Left hindlimb (tissue), 1 donor: ENCODE measurements around the gene CBX4.
A peak's percentile ranks its signal among the peaks of the same experiment; 100 is the strongest.

ENCODE experiments used
- DNase-seq: peaks from one replicate; pipeline ENCODE4 v3.0.0-alpha.2; 2018

Gene CBX4

GRCh38 chr17:79799174-79799537 lies 40.1 kb downstream of the CBX4 start:
- no peak for DNase-seq

- peak; percentile 79 for DNase-seq
These were observed 40.7 kb downstream of the CBX4 start for GRCh38 chr17:79798299-79799173.

GRCh38 chr17:79797492-79798298 lies 41.5 kb downstream of the CBX4 start:
- DNase-seq = no peak

GRCh38 chr17:79796763-79797491 lies 42.3 kb downstream of the CBX4 start, which contains the start of gene CBX8:
Gene CBX8, minus strand, starts transcription at chr17:79797077. Its CDS starts 79 bp downstream, at chr17:79796998.
- DNase-seq = peak; percentile 100

- no peak for DNase-seq
These were observed 42.8 kb downstream of the CBX4 start for GRCh38 chr17:79796444-79796762.

GRCh38 chr17:79795795-79796443 lies 43.3 kb downstream of the CBX4 start:
- no peak for DNase-seq

GRCh38 chr17:79794659-79795511 lies 44.4 kb downstream of the CBX4 start:
- no peak for DNase-seq

- no peak for DNase-seq
These were observed 45.3 kb downstream of the CBX4 start for GRCh38 chr17:79793924-79794304.

GRCh38 chr17:79792984-79793923 lies 46.0 kb downstream of the CBX4 start:
- peak; percentile 78 for DNase-seq

- no peak for DNase-seq
These were observed 46.8 kb downstream of the CBX4 start for GRCh38 chr17:79792341-79792871.

GRCh38 chr17:79791735-79792161 lies 47.5 kb downstream of the CBX4 start:
- peak; percentile 36 for DNase-seq

- DNase-seq = peak; percentile 41
These were observed 48.2 kb downstream of the CBX4 start for GRCh38 chr17:79790805-79791734.

GRCh38 chr17:79789943-79790804 lies 49.1 kb downstream of the CBX4 start:
- peak; percentile 41 for DNase-seq

- peak; percentile 35 for DNase-seq
These were observed 50.0 kb downstream of the CBX4 start for GRCh38 chr17:79788989-79789942.

- no peak for DNase-seq
These were observed 50.8 kb downstream of the CBX4 start for GRCh38 chr17:79788455-79788854.

GRCh38 chr17:79786930-79787643 lies 52.2 kb downstream of the CBX4 start:
- no peak for DNase-seq
